Thyroid gland (tissue), 4 donors: ENCODE measurements around the gene PDZRN3. TPM values are rescaled to one million over a fixed set of nuclear protein-coding genes. Genes with fewer than 3 reads are reported as not detected.

Experiments
- DNase-seq, 2 donors: peaks; one replicate each; pipeline ENCODE4 v3.0.0-alpha.2; 2019
- H3K27ac ChIP-seq, 3 donors: fragments of 200-600 bp; sonication (generic); 1 replicate in 2 of 3; 2 replicates in 1 of 3; pipeline ENCODE4 v1.5.1; 2016 to 2019; ENCODE audit warnings: mild to moderate bottlenecking in 1 of 3, moderate library complexity in 1 of 3
- H3K27me3 ChIP-seq: fragments of 200-600 bp; sonication (generic); one replicate; pipeline ENCODE4 v1.5.1; 2019
- H3K36me3 ChIP-seq, 2 donors: fragments of 200-600 bp; sonication (generic); one replicate each; pipeline ENCODE4 v1.5.1; 2016 to 2019
- H3K4me1 ChIP-seq, 2 donors: fragments of 200-600 bp; sonication (generic); one replicate each; pipeline ENCODE4 v1.5.1; 2017 to 2019
- H3K4me3 ChIP-seq, 3 donors: fragments of 200-600 bp; sonication (generic); replicated peaks in 1 of 3; 1 replicate in 2 of 3; 2 replicates in 1 of 3; pipeline ENCODE4 v1.5.1; 2016; ENCODE audit warnings: mild to moderate bottlenecking in 1 of 3
- H3K9me3 ChIP-seq: fragments of 200-600 bp; sonication (generic); one replicate; pipeline ENCODE4 v1.5.1; 2017
- POLR2A ChIP-seq, 2 donors: fragments of 450-650 bp; IDR thresholded peaks; one replicate each; pipeline ENCODE4 v1.6.1; 2017; ENCODE audit warnings: antibody characterized with exemption in 2 of 2, mild to moderate bottlenecking in 2 of 2, moderate library complexity in 1 of 2
- WGBS, 2 donors: methylation state at CpG; one replicate each; pipeline ENCODE4 v1.1.5; 2017; 5-methylcytosine and 5-hydroxymethylcytosine counted together
- intact Hi-C: fragments of 100-400 bp; cut with DNase I; formaldehyde crosslinking; loops from one replicate; pipeline ENCODE4 v1.15.1; 2023
- total RNA-seq, 4 donors: library from RNA; depleted of rRNA; stranded (reverse); fragments of >200 nt; gene quantifications; one replicate each; pipeline ENCODE4 v1.2.3, GENCODE V29; 2016
- TF ChIP-seq, protein P1 (sequence below), 6 experiments: fragments of 200-600 bp in 3 of 6; fragments of 450-650 bp in 3 of 6; sonication (generic) in 3 of 6; IDR thresholded peaks; one replicate each; pipeline ENCODE4 v1.5.1; 2016 to 2019; ENCODE audit warnings: antibody characterized with exemption in 6 of 6, mild to moderate bottlenecking in 2 of 6, inconsistent platforms in 1 of 6, moderate library complexity in 1 of 6

Gene PDZRN3
- total RNA-seq, 4 donors from 2014 or later = 4.4 to 8.3 (median 6.0) TPM

DNA sequence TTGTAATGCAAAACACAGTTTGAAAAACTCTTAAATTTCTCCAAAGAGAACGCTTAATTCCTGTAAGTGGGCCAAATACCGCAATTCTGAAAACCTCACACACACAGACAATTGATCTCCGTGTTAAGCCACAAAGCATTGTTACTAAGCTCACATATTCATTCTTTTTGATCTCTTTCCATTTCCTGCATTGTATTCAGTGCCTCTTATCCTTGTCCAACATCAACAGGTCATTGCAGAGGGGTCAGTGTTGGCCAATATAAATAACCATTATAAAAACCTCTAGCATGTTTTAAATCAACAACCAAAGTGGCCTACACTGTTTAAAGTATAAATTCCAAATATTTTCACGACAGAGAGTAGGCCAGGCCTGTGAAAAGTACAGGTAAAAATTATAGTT lies 171.1 kb downstream of the PDZRN3 start:
- TF ChIP-seq, protein P1, sequence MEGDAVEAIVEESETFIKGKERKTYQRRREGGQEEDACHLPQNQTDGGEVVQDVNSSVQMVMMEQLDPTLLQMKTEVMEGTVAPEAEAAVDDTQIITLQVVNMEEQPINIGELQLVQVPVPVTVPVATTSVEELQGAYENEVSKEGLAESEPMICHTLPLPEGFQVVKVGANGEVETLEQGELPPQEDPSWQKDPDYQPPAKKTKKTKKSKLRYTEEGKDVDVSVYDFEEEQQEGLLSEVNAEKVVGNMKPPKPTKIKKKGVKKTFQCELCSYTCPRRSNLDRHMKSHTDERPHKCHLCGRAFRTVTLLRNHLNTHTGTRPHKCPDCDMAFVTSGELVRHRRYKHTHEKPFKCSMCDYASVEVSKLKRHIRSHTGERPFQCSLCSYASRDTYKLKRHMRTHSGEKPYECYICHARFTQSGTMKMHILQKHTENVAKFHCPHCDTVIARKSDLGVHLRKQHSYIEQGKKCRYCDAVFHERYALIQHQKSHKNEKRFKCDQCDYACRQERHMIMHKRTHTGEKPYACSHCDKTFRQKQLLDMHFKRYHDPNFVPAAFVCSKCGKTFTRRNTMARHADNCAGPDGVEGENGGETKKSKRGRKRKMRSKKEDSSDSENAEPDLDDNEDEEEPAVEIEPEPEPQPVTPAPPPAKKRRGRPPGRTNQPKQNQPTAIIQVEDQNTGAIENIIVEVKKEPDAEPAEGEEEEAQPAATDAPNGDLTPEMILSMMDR (IDR thresholded peaks at IDR 0.05) = no peak
- no peak for TF ChIP-seq POLR2A (IDR thresholded peaks at IDR 0.05)
- Histone ChIP-seq H3K4me1 (peaks cover 6 to 16% of the 10 kb centered on the region in 2 donors), H3K9me3 (no peaks in the 10 kb centered on the region), H3K4me3 (no peak overlapping the region), H3K27me3 (no peaks in the 10 kb centered on the region), H3K36me3 (no peaks in the 10 kb centered on the region), H3K27ac (no peak overlapping the region)
- intact Hi-C loops = no loop called here
- 46 to 58% methylated on average over 4 of the region's 4 CpGs for WGBS, 2 donors
- DNase-seq = no peak

DNA sequence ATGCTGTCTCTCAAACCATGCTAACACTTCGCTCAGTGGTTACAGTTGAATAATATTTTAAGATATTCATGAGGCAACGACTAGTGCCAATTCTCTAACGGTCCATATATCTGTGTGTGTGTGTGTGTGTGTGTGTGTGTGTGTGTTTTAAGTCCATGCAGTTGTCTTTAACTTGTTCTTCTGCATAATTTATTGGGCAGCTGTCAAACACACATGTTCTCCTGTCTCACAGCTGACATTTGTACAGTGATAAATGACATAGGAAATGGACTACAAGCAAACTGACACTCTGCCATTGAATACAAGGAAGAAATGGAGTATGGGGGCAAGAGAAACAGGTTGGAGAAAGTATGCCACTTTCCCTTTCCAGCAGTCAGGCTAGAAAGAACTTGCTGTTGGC lies 172.0 kb downstream of the PDZRN3 start:
- intact Hi-C loops = no loop called here
- Histone ChIP-seq H3K9me3 (no peaks in the 10 kb centered on the region), H3K27ac (no peak overlapping the region), H3K36me3 (no peaks in the 10 kb centered on the region), H3K4me1 (peaks cover 6 to 16% of the 10 kb centered on the region in 2 donors), H3K27me3 (no peaks in the 10 kb centered on the region), H3K4me3 (no peak overlapping the region)
- TF ChIP-seq, protein P1 (IDR thresholded peaks at IDR 0.05) = no peak
- no peak for TF ChIP-seq POLR2A (IDR thresholded peaks at IDR 0.05)
- 34 to 50% methylated on average over 3 of the region's 3 CpGs for WGBS, 2 donors
- no peak for DNase-seq

DNA sequence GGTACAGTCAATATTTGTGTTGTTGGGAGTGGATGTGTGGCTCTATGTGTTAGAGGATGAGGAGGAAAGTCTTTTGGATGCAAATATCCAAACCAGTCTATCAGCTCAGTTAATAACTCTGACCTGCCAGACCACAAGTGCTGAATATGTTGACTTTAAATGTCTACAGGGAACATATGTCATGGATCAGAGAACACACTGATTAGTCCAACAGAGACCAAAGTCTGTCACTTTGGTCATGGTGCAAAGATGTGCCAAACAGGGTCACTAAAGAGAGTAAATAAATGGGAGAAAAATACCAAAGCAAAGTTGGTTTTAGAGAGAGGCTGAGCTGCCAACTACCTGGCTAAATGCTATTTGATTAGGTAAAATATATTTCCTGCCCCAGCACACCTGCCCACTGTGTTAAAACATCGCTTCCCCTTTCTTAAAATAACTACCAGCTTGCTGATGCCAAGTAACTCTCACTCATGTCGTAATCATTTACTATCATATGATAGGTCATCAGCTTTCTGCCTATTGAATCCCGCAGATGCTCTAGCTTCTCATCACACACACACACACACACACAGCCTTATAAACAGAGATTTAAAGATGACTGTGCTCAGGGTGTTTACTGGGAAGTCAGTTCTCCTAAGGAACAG lies 173.3 kb downstream of the PDZRN3 start:
- WGBS, 2 donors = 45 to 62% methylated on average over 3 of the region's 3 CpGs
- no peaks in the 10 kb centered on the region for H3K9me3 ChIP-seq
- no peak overlapping the region for H3K4me3 ChIP-seq
- peaks cover 6 to 16% of the 10 kb centered on the region in 2 donors for H3K4me1 ChIP-seq
- no peak overlapping the region for H3K27ac ChIP-seq
- TF ChIP-seq POLR2A (IDR thresholded peaks at IDR 0.05) = no peak
- TF ChIP-seq, protein P1 (IDR thresholded peaks at IDR 0.05) = no peak
- no peaks in the 10 kb centered on the region for H3K36me3 ChIP-seq
- no peak for DNase-seq
- intact Hi-C loops = no loop called here
- H3K27me3 ChIP-seq = no peaks in the 10 kb centered on the region

DNA sequence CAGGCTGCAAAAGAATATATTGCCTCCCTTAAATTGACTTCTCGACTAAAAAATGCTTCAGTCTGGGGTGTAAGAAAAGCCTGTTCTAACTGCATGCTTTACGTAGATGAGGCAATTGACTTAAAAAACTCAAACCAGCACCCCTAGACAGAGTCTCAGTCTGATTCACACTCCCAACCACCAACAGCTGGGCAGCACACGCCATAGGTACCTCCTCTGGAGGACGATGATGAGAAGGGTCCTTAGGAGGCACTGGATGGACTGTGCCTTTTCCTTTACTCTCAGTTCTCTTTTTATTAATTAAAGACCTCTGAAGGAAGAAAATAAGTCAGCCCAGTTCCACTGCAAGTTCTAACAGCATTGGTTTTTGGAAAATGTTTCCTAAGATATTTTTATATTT lies 175.0 kb downstream of the PDZRN3 start:
- H3K4me1 ChIP-seq = peaks cover 6 to 16% of the 10 kb centered on the region in 2 donors
- no peak overlapping the region for H3K4me3 ChIP-seq
- 67 to 81% methylated on average over 4 of the region's 4 CpGs for WGBS, 2 donors
- H3K36me3 ChIP-seq = no peaks in the 10 kb centered on the region
- H3K27me3 ChIP-seq = no peaks in the 10 kb centered on the region
- no peak overlapping the region for H3K27ac ChIP-seq
- TF ChIP-seq, protein P1 (IDR thresholded peaks at IDR 0.05) = no peak
- TF ChIP-seq POLR2A (IDR thresholded peaks at IDR 0.05) = no peak
- DNase-seq = no peak
- intact Hi-C loops = loop anchor here (10.0 kb wide), 1 partner anchor 345 kb away; no protein-coding TSS in a partner anchor
- no peaks in the 10 kb centered on the region for H3K9me3 ChIP-seq

DNA sequence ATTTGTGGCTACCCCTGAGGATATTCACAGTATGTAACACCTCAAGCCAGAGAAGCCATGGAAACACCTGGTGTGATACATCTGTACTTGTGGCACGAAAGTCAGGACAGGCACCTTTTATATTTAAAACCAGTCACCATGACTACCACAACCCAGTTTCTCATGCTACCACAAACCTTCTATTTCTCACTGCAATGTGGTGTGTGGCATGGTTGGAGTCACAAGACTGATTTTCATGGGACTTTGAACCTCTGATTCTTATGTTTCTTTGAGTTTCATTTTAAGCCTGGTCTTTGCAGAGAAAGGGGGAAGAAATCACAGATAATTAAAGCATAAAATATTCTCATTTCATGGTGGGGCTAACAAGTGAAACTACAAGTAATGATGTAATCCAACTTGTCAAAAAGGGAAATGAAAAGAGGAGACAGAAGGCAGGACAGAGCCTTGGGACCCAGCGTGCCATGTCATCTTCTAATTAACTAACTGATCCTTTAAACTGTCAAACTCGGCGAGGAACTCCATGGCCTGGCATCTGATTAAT lies 175.9 kb downstream of the PDZRN3 start:
- no peaks in the 10 kb centered on the region for H3K9me3 ChIP-seq
- H3K36me3 ChIP-seq = no peaks in the 10 kb centered on the region
- intact Hi-C loops = loop anchor here (10.0 kb wide), 1 partner anchor 344 kb away; no protein-coding TSS in a partner anchor
- no peak for DNase-seq
- peaks cover 3 to 14% of the 10 kb centered on the region in 2 donors for H3K4me1 ChIP-seq
- WGBS, 2 donors = 91 to 92% methylated on average over 4 of the region's 4 CpGs
- H3K27me3 ChIP-seq = no peaks in the 10 kb centered on the region
- H3K4me3 ChIP-seq = no peak overlapping the region
- TF ChIP-seq POLR2A (IDR thresholded peaks at IDR 0.05) = no peak
- TF ChIP-seq, protein P1 (IDR thresholded peaks at IDR 0.05) = no peak
- H3K27ac ChIP-seq = no peak overlapping the region
